Erythroblast (primary cell): ENCODE results near the gene KANK4.

Experiments
- GATA1 ChIP-seq: IDR thresholded peaks from 2 replicates; pipeline ENCODE4 v1.6.1; 2011; ENCODE audit warnings: low read depth, mild to moderate bottlenecking, control low read depth, low read length, moderate library complexity
- POLR2A ChIP-seq: IDR thresholded peaks from 2 replicates; pipeline ENCODE4 v1.6.1; 2011; ENCODE audit warnings: mild to moderate bottlenecking, low read length

DNA sequence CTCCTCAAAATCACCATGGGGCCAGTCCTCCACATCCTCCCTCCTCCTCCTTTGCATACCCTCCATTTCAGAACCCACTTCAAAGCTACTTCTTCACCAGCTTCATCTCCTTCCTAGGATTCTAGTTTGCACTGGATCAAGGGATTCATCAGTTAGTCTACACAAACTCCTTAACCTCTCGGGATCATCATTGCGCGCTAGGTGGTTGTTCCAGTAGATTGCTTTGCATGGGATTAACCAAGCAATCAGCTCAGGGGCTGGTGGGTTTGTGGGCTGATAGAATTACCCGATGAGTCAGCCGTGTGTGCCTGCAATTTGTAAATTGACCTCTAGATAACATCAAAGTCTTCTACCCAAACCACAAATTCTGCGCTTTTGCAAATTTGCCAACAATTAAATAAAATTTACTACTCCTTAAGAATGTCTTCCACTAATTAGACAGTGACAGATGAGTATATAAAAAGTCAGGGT lies 7.7 kb downstream of the KANK4 start:
- TF ChIP-seq POLR2A (no peak), GATA1 (no peak)
